Measurements from ENCODE around the gene RPTOR. TPM values are rescaled to one million over a fixed set of nuclear protein-coding genes. Genes with fewer than 3 reads are reported as not detected.

The RPTOR gene
- total and polyA plus RNA-seq, 2 donors (not counting 1 experiment from before 2014, with no cell fraction given): 6.7 to 22.8 TPM

GRCh38 chr17:80811181-80812105, 266.8 kb downstream of the RPTOR start:
- H3K27ac ChIP-seq (ENCODE audit: insufficient read depth, low read length): no peak overlapping the region
- H3K36me3 ChIP-seq (ENCODE audit: control insufficient read depth, insufficient read depth, low read length): no peaks in the 10 kb centered on the region
- no peaks in the 10 kb centered on the region for H3K27me3 ChIP-seq (ENCODE audit: control insufficient read depth, insufficient read depth, low read length)
- DNase-seq (ENCODE audit: low read depth in 2 of 2): no peak
- no peaks in the 10 kb centered on the region for H3K4me1 ChIP-seq (ENCODE audit: control insufficient read depth, extremely low read depth, insufficient read depth, low read length)
- no peak overlapping the region for H3K4me3 ChIP-seq (replicated peaks in 1 of 4; ENCODE audit: control extremely low read depth in 1 of 4, insufficient read depth in 1 of 4, low read depth in 3 of 4, low read length in 4 of 4)
- no peak overlapping the region for H3K9ac ChIP-seq (ENCODE audit: insufficient read depth, low read length)
- H3K79me2 ChIP-seq (ENCODE audit: control insufficient read depth, insufficient read depth, low read length): no peaks in the 10 kb centered on the region
- H3K9me3 ChIP-seq (ENCODE audit: control insufficient read depth, insufficient read depth, low read depth, low read length): no peaks in the 10 kb centered on the region
- no peaks in the 10 kb centered on the region for H4K20me1 ChIP-seq (ENCODE audit: control insufficient read depth, extremely low read depth, insufficient read depth, low read length)
- no peak for TF ChIP-seq EZH2 (IDR thresholded peaks at IDR 0.05; ENCODE audit: low read length, missing control alignments)
- no peak overlapping the region for H2AFZ ChIP-seq (ENCODE audit: low read length)
- H3K4me2 ChIP-seq (ENCODE audit: extremely low read depth, insufficient read depth, low read length): no peak overlapping the region

- Histone ChIP-seq H3K36me3 (ENCODE audit: control insufficient read depth, insufficient read depth, low read length) (no peaks in the 10 kb centered on the region), H3K27me3 (ENCODE audit: control insufficient read depth, insufficient read depth, low read length) (no peaks in the 10 kb centered on the region), H3K79me2 (ENCODE audit: control insufficient read depth, insufficient read depth, low read length) (no peaks in the 10 kb centered on the region), H3K9me3 (ENCODE audit: control insufficient read depth, insufficient read depth, low read depth, low read length) (no peaks in the 10 kb centered on the region), H2AFZ (ENCODE audit: low read length) (no peak overlapping the region), H3K4me1 (ENCODE audit: control insufficient read depth, extremely low read depth, insufficient read depth, low read length) (no peaks in the 10 kb centered on the region), H4K20me1 (ENCODE audit: control insufficient read depth, extremely low read depth, insufficient read depth, low read length) (no peaks in the 10 kb centered on the region), H3K4me2 (ENCODE audit: extremely low read depth, insufficient read depth, low read length) (no peak overlapping the region), H3K27ac (ENCODE audit: insufficient read depth, low read length) (no peak overlapping the region), H3K9ac (ENCODE audit: insufficient read depth, low read length) (no peak overlapping the region), H3K4me3 (replicated peaks in 1 of 4; ENCODE audit: control extremely low read depth in 1 of 4, insufficient read depth in 1 of 4, low read depth in 3 of 4, low read length in 4 of 4) (no peak overlapping the region)
- DNase-seq (ENCODE audit: low read depth in 2 of 2): no peak
- no peak for TF ChIP-seq CTCF (conservative IDR thresholded peaks at IDR 0.05 in 1 of 2, IDR thresholded peaks at IDR 0.05 in 1 of 2; ENCODE audit: low read depth in 1 of 2, low read length in 2 of 2)
- TF ChIP-seq EZH2 (IDR thresholded peaks at IDR 0.05; ENCODE audit: low read length, missing control alignments): no peak
Observed at GRCh38 chr17:80812362-80813088, 267.9 kb downstream of the RPTOR start.

GRCh38 chr17:80813318-80813717, 268.7 kb downstream of the RPTOR start:
- Histone ChIP-seq H3K27me3 (ENCODE audit: control insufficient read depth, insufficient read depth, low read length) (no peaks in the 10 kb centered on the region), H3K36me3 (ENCODE audit: control insufficient read depth, insufficient read depth, low read length) (no peaks in the 10 kb centered on the region), H3K4me2 (ENCODE audit: extremely low read depth, insufficient read depth, low read length) (no peak overlapping the region), H3K9me3 (ENCODE audit: control insufficient read depth, insufficient read depth, low read depth, low read length) (no peaks in the 10 kb centered on the region), H3K4me1 (ENCODE audit: control insufficient read depth, extremely low read depth, insufficient read depth, low read length) (no peaks in the 10 kb centered on the region), H3K27ac (ENCODE audit: insufficient read depth, low read length) (no peak overlapping the region), H3K4me3 (replicated peaks in 1 of 4; ENCODE audit: control extremely low read depth in 1 of 4, insufficient read depth in 1 of 4, low read depth in 3 of 4, low read length in 4 of 4) (no peak overlapping the region), H3K79me2 (ENCODE audit: control insufficient read depth, insufficient read depth, low read length) (no peaks in the 10 kb centered on the region), H3K9ac (ENCODE audit: insufficient read depth, low read length) (no peak overlapping the region), H2AFZ (ENCODE audit: low read length) (no peak overlapping the region), H4K20me1 (ENCODE audit: control insufficient read depth, extremely low read depth, insufficient read depth, low read length) (no peaks in the 10 kb centered on the region)
- DNase-seq (ENCODE audit: low read depth in 2 of 2): no peak
- TF ChIP-seq CTCF (conservative IDR thresholded peaks at IDR 0.05 in 1 of 2, IDR thresholded peaks at IDR 0.05 in 1 of 2; ENCODE audit: low read depth in 1 of 2, low read length in 2 of 2) (no peak), EZH2 (IDR thresholded peaks at IDR 0.05; ENCODE audit: low read length, missing control alignments) (no peak)
